BLaER1 treated with 17β-estradiol and CSF1 and Interleukin-3, amounts not matched to agents 10 nM and 100 nM (cell line): ENCODE results near the gene UGDH.
"Not testable (repeated sequence)": the region's sequence is repeated elsewhere in the genome, so short reads cannot be mapped to it uniquely, and the experiment has no call there.

Experiments
- H3K27ac ChIP-seq, 11 experiments: shearing (Covaris generic); formaldehyde crosslinking; 2 replicates each; pipeline ENCODE4 v1.8.1; 2022
- H3K27me3 ChIP-seq, 11 experiments: shearing (Covaris generic); formaldehyde crosslinking; 2 replicates each; pipeline ENCODE4 v1.8.1; 2022
- H3K36me3 ChIP-seq, 11 experiments: shearing (Covaris generic); formaldehyde crosslinking; 2 replicates each; pipeline ENCODE4 v1.8.1; 2022
- H3K4me1 ChIP-seq, 10 experiments: shearing (Covaris generic); formaldehyde crosslinking; 2 replicates each; pipeline ENCODE4 v1.8.1; 2022
- H3K4me2 ChIP-seq, 11 experiments: shearing (Covaris generic); formaldehyde crosslinking; 2 replicates each; pipeline ENCODE4 v1.8.1; 2022
- H3K4me3 ChIP-seq, 10 experiments: shearing (Covaris generic); formaldehyde crosslinking; 2 replicates each; pipeline ENCODE4 v1.8.1; 2022
- H3K9ac ChIP-seq, 11 experiments: shearing (Covaris generic); formaldehyde crosslinking; 2 replicates each; pipeline ENCODE4 v1.8.1; 2022
- H3K9me3 ChIP-seq, 11 experiments: shearing (Covaris generic); formaldehyde crosslinking; replicated peaks in 1 of 11; 2 replicates each; pipeline ENCODE4 v1.8.1; 2022
- H4K20me1 ChIP-seq, 11 experiments: shearing (Covaris generic); formaldehyde crosslinking; 2 replicates each; pipeline ENCODE4 v1.8.1; 2022
- Cebpa-rat ChIP-seq, 11 experiments: shearing (Covaris generic); IDR thresholded peaks; 2 replicates each; pipeline ENCODE4 v1.8.1; 2022

Gene UGDH

DNA sequence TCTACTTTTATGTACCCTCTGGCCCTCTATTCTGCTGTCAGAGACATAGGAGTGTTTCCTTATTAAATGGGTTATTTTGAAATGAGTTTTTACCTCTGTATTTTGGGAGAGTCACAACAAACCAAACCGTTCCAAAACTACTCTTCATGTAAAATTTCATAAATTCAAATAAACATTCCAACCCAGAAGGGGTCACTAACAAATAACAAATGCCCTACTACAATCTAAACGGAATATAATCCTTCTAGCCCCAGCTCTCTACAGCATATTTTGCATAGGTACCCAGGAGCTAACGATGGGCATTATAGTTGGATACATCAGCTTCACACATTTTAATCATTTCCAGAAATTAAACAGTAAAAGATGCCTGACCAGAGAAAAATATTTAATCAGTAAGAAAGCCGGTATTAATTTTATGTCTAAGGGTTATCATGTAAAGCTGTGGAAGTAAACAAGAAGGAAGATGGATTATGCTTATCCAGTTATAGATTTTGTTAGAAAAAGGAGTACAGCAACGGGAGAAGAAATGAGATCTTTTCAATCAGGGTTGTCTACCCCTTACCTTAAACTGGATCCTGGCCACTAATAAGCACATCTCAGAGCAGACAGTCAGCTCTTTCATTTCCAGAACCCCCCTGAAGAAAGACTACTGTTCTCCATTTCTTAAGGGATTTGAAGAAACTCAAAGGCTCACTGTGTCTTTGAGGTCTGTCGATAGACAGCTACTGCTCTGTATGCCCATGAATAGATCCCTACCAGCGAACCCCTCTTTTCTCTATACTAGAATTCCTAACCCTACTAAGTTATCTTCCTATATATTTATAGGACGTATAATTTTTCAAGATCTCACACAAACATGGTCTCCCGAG is 1.2 kb downstream of the UGDH start:
- peaks cover 11 to 21% (median 20%) of the 10 kb centered on the region in 10 experiments for H3K4me1 ChIP-seq
- peak overlapping the region; percentile 82 to 91 (median 86) for H3K9ac ChIP-seq
- H3K9me3 ChIP-seq: peaks cover 9 to 12% (median 11%) of the 10 kb centered on the region in 11 experiments
- H3K4me3 ChIP-seq: peak overlapping the region; percentile 82 to 97 (median 89)
- H3K27me3 ChIP-seq: no peaks in the 10 kb centered on the region
- peaks cover 0 to 11% (median 9%) of the 10 kb centered on the region in 11 experiments; a peak in 10 of 22 replicates for H3K36me3 ChIP-seq
- peaks cover 0 to 12% (median 0%) of the 10 kb centered on the region in 11 experiments; a peak in 4 of 22 replicates for H4K20me1 ChIP-seq
- no peak for TF ChIP-seq Cebpa-rat (IDR thresholded peaks at IDR 0.05)
- H3K27ac ChIP-seq: peak overlapping the region; percentile 69 to 89 (median 81); a peak in 21 of 22 replicates
- H3K4me2 ChIP-seq: peak overlapping the region; percentile 82 to 99 (median 93)

DNA sequence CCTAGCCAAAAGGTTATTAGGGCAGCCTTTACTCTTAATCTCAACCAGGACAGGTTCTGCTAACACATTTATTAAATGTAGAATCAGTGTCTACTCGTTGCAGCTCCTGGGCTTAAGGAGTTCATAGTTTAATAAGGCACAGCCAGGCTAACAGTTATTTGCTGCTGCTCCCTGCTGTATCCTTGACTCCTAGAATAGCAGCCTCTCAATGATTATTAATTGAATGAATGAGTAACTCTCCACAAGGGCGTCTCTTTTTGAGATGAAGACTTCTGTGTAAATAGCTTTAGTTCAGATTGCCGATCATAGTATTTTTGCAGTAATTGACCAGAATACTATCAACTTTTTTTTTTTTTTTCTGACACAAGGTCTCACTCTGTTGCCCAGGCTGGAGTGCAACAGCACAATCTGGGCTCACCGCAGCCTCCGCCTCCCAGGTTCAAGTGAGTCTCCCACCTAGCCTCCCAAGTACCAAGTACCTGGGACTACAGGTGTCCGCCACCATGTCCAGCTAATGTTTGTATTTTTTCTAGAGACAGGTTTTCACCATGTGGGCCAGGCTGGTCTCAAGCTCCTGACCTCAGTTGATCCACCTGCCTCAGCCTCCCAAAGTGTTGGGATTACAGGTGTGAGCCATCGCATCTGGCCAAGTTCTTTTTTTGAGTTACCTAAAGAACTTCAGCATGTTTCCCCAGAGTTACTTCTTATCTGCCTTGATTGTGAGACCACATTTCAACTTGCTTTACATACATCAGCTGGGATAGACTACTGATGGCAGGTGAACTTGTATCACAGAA is 2.9 kb downstream of the UGDH start:
- Histone ChIP-seq H3K4me2 (no peak overlapping the region), H3K9ac (no peak overlapping the region), H3K9me3 (no peaks in the 10 kb centered on the region), H3K4me3 (no peak overlapping the region), H3K27ac (no peak overlapping the region), H3K36me3 (peaks cover 5 to 18% (median 10%) of the 10 kb centered on the region in 11 experiments), H4K20me1 (peaks cover 0 to 12% (median 0%) of the 10 kb centered on the region in 11 experiments; a peak in 4 of 22 replicates), H3K4me1 (peaks cover 11 to 21% (median 20%) of the 10 kb centered on the region in 10 experiments), H3K27me3 (no peaks in the 10 kb centered on the region)
- no peak for TF ChIP-seq Cebpa-rat (IDR thresholded peaks at IDR 0.05)

DNA sequence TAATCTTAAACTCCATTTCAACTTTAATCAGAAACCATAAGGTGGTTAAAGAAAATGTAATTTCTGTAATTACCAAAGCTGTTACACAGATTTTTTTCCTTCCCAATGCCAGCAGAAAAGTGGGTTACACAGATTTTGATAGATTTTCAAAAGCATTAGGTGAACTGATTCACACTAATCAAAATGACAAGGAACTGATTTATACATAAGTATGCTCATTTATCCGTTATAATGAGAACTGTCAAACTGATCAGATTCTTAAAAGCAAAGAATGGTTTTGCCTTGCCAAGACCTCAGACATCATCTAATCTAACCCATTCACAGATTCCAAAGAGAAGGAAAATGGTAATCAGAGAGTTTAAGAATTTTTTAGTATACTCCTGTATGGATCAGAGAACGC is 5.2 kb downstream of the UGDH start:
- Histone ChIP-seq H3K27me3 (no peaks in the 10 kb centered on the region), H3K9me3 (no peaks in the 10 kb centered on the region), H3K4me1 (peaks cover 8 to 12% (median 11%) of the 10 kb centered on the region in 10 experiments; a peak in 19 of 20 replicates), H3K4me3 (no peak overlapping the region), H3K4me2 (no peak overlapping the region), H3K27ac (no peak overlapping the region), H3K9ac (no peak overlapping the region; a peak in 1 of 22 replicates), H4K20me1 (peaks cover 0 to 12% (median 0%) of the 10 kb centered on the region in 11 experiments; a peak in 4 of 22 replicates), H3K36me3 (peaks cover 21 to 41% (median 30%) of the 10 kb centered on the region in 11 experiments)
- no peak for TF ChIP-seq Cebpa-rat (IDR thresholded peaks at IDR 0.05)

DNA sequence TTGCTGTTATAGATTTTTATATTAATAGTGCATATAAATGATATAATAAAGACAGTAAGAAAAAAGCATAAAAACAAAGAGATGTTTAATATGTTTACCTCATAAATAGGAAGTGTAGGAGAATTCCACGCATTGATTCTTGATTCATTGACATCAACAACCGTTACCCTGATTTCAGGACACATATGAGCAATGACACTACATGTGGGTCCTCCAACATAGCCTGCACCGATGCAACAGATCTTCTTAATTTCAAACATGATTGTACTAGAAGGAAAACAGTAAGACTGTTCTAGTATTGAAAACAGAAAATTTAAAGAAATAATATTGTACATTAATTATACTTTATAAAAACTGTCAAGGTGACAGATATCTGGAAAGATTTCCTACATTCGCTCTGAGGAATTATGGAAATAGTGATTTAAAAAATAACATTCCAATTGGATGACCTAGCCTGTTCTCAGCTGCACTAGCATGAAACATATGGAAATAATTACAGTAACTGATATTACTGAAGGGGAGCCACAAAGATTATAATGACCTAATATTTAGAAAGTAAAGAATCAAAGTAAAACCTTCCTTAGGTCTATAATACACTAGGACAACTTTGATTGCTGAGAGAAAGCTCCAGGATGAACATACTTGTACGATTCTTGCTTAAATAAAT is 5.9 kb downstream of the UGDH start:
- Histone ChIP-seq H3K4me3 (no peak overlapping the region), H3K27me3 (no peaks in the 10 kb centered on the region), H3K4me1 (peaks cover 8 to 9% (median 9%) of the 10 kb centered on the region in 10 experiments; a peak in 19 of 20 replicates), H3K36me3 (peaks cover 21 to 44% (median 33%) of the 10 kb centered on the region in 11 experiments), H3K9me3 (no peaks in the 10 kb centered on the region), H3K27ac (no peak overlapping the region), H3K9ac (no peak overlapping the region; a peak in 1 of 22 replicates), H3K4me2 (no peak overlapping the region), H4K20me1 (peaks cover 0 to 12% (median 0%) of the 10 kb centered on the region in 11 experiments; a peak in 4 of 22 replicates)
- TF ChIP-seq Cebpa-rat (IDR thresholded peaks at IDR 0.05): no peak

DNA sequence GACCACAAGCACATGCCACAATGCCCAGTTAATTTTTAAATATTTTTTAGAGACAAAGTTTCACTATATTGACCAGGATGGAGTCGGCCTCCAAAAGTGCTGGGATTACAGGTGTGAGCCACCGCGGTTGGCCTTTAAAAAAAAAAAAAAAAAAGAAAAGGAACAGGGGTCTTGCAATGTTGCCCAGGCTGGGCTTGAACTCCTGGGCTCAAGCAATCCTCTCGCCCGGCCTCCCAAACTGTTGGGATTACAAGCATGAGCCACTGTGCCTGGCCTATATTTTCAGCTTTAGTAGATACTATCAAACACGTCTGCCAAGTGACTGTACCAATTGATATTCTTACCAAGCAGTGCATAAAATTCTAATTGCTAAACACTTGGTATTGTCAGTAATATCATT is 8.8 kb downstream of the UGDH start:
- H3K4me2 ChIP-seq: no peak overlapping the region
- H3K36me3 ChIP-seq: peaks cover 45 to 72% (median 57%) of the 10 kb centered on the region in 11 experiments
- no peaks in the 10 kb centered on the region for H3K27me3 ChIP-seq
- H3K4me1 ChIP-seq: no peaks in the 10 kb centered on the region
- no peak overlapping the region for H3K27ac ChIP-seq
- H4K20me1 ChIP-seq: peaks cover 0 to 6% (median 0%) of the 10 kb centered on the region in 11 experiments; a peak in 3 of 22 replicates
- TF ChIP-seq Cebpa-rat (IDR thresholded peaks at IDR 0.05): no peak
- no peak overlapping the region for H3K4me3 ChIP-seq
- no peak overlapping the region for H3K9ac ChIP-seq
- H3K9me3 ChIP-seq: no peaks in the 10 kb centered on the region

DNA sequence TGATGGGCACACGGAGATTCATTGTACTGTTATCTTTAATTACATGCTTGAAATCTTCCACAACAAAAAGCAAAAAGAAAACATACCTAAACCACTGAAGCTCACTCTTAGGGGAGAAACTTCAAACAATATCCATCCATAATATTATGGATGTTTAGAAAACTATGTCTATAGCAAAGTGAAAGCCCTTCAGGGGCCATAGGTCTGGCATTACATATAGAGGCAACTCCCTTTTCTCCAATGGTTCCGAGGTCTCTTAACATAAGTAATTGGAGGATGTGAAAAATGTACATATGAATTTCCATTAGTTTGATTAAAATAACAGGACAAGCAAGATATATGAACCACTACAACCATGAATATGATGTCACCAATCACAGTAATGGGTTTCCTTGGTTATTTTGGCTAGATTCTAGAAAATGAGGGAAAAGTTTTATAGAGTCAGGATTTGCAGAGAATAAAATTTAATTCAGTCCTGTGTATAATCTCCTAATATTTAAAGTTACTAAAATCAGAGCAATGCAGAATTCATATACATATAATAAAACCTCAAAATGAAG is 10.8 kb downstream of the UGDH start:
- TF ChIP-seq Cebpa-rat (IDR thresholded peaks at IDR 0.05): no peak
- Histone ChIP-seq H3K4me3 (no peak overlapping the region), H3K36me3 (peaks cover 63 to 88% (median 77%) of the 10 kb centered on the region in 11 experiments), H4K20me1 (no peaks in the 10 kb centered on the region), H3K9ac (no peak overlapping the region), H3K27me3 (no peaks in the 10 kb centered on the region), H3K4me1 (no peaks in the 10 kb centered on the region), H3K4me2 (no peak overlapping the region), H3K9me3 (no peaks in the 10 kb centered on the region), H3K27ac (no peak overlapping the region; a peak in 1 of 22 replicates)

DNA sequence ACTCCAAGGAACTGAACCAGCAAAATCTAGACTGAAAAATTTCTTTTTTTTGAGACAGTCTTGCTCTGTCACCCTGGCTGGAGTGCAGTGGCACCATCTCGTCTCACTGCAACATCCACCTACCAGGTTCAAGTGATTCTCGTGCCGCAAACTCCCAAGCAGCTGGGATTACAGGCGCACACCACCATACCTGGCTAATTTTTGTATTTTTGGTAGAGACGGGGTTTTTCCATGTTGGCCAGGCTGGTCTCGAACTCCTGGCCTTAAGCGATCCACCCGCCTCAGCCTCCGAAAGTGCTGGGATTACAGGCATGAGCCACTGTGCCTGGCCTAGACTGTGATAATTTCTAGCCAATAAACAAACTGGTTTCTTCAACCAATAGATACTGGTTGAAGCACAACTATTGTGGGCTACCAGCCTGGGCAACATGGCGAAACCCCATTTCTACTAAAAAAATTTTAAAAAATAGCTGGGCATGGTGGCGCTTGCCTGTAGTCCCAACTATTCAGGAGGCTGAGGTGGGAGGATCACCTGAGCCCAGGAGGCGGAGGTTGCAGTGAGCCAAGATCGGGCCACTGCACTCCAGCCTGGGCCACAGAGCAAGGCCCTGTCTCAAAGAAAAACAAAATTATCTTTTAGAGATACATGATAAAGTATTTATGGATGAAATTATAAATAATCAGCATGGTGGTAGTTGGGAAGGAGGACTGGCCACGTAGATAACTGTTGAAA is 11.4 kb downstream of the UGDH start:
- H3K9me3 ChIP-seq, H3K27ac ChIP-seq, H3K4me3 ChIP-seq, H3K27me3 ChIP-seq, H4K20me1 ChIP-seq, H3K9ac ChIP-seq, H3K4me1 ChIP-seq, H3K4me2 ChIP-seq: not testable (repeated sequence)
- peaks cover 69 to 93% (median 82%) of the 10 kb centered on the region in 11 experiments for H3K36me3 ChIP-seq

DNA sequence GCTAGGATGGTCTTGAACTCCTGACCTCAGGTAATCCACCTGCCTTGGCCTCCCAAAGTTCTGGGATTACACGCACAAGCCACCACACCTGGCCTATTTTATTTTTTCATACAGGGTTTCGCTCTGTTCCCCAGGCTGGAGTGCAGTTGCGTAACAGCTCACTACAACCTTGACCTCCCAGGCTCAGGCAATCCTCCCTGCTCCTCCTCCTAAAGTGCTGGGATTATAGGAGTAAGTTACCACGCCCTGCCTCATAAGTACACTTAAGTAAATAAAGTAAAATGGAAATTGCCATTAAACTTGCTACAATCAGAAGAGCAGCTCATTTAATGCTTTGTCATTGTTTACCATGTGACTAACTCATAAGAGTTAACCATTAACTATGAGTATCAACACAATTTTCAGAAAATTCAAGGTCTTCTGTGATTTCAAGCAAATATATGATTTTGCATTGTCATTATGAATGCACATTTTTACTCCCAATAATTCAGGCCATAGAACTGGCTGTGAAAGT is 12.3 kb downstream of the UGDH start:
- no peaks in the 10 kb centered on the region for H4K20me1 ChIP-seq
- H3K9ac ChIP-seq: no peak overlapping the region
- peaks cover 74 to 98% (median 84%) of the 10 kb centered on the region in 11 experiments for H3K36me3 ChIP-seq
- no peaks in the 10 kb centered on the region for H3K9me3 ChIP-seq
- H3K4me2 ChIP-seq: no peak overlapping the region
- no peaks in the 10 kb centered on the region for H3K4me1 ChIP-seq
- TF ChIP-seq Cebpa-rat (IDR thresholded peaks at IDR 0.05): no peak
- H3K4me3 ChIP-seq: no peak overlapping the region
- no peaks in the 10 kb centered on the region for H3K27me3 ChIP-seq
- peak overlapping the region in 2 of 11 experiments; percentile 43 to 45; a peak in 3 of 22 replicates for H3K27ac ChIP-seq

DNA sequence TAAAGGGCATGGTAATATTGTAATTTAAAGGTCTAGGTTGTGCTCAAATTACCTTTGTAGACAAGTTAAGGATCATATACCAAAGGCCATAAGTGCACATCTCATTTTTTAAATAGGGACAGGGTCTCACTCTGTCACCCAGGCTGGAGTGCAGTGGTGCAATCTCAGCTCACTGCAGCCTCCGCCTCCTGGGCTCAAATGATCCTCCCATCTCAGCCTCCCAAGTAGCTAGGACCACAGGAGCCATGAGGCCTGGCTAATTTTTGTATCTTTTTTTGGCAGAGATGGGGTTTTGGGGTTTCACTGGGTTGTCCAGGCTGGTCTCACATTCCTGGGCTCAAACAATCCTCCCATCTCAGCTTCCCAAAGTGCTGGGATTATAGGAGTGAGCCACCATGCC is 13.0 kb downstream of the UGDH start:
- peaks cover 76 to 98% (median 84%) of the 10 kb centered on the region in 11 experiments for H3K36me3 ChIP-seq
- H3K9ac ChIP-seq, H3K4me2 ChIP-seq, H3K9me3 ChIP-seq, H3K4me3 ChIP-seq, H3K27ac ChIP-seq, H4K20me1 ChIP-seq, H3K4me1 ChIP-seq, H3K27me3 ChIP-seq: not testable (repeated sequence)
